ENCODE data around the gene ASS1. TPM values are rescaled to one million over a fixed set of nuclear protein-coding genes. Genes with fewer than 3 reads are reported as not detected.

The ASS1 gene
- total and polyA plus RNA-seq, 2 donors (not counting 1 experiment from before 2014, with no cell fraction given) = 0.30 to 0.44 TPM

DNA sequence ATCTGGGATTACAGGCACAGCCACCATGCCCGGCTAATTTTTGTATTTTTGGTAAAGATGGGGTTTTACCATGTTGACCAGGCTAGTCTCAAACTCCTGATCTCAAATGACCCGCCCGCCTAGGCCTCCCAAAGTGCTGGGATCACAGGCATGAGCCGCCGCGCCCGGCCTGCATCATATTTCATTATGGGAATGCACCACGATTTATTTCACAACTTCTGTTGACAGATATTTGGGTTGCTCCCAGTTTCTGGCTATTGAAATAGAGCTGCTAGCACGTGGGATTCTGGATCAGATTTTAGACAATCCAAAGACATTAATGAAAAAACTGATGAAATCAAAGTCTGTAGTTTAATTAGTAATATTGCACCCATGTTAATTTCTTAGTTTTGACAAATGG lies 86.2 kb downstream of the ASS1 start:
- peaks cover 0 to 6% (median 2%) of the 10 kb centered on the region in 4 experiments for H3K27me3 ChIP-seq (replicated peaks in 1 of 4; ENCODE audit: control extremely low read depth in 1 of 4, control insufficient read depth in 3 of 4, insufficient read depth in 4 of 4, low read length in 3 of 4)
- H3K4me1 ChIP-seq (ENCODE audit: control insufficient read depth in 2 of 2, insufficient read depth in 2 of 2, low read length in 2 of 2) = no peaks in the 10 kb centered on the region
- no peaks in the 10 kb centered on the region for H3K36me3 ChIP-seq (replicated peaks in 1 of 2; ENCODE audit: control extremely low read depth in 1 of 2, control insufficient read depth in 1 of 2, extremely low read depth in 1 of 2, insufficient read depth in 2 of 2, low read length in 1 of 2)
- ChIA-PET POLR2A (no interaction called here), CTCF (no interaction called here)
- Mint-ChIP-seq H3K4me3 (no peak overlapping the region), H3K27ac (no peak overlapping the region), H3K27me3 (peaks cover 23% of the 10 kb centered on the region), H3K4me1 (peaks cover 3% of the 10 kb centered on the region), H3K9me3 (ENCODE audit: insufficient read depth) (no peaks in the 10 kb centered on the region)
- DNase-seq (no peak), ATAC-seq (ENCODE audit: low read depth) (no peak)
- no peak overlapping the region for H3K4me3 ChIP-seq (ENCODE audit: control extremely low read depth in 1 of 5, extremely low read depth in 1 of 5, insufficient read depth in 1 of 5, low read depth in 2 of 5, low read length in 4 of 5)
- no peak overlapping the region for H3K27ac ChIP-seq (ENCODE audit: low read length in 2 of 2)
- no peak overlapping the region for H2AFZ ChIP-seq (ENCODE audit: insufficient read depth, low read depth, low read length, poor library complexity, severe bottlenecking)
- no peaks in the 10 kb centered on the region for H4K20me1 ChIP-seq (ENCODE audit: control insufficient read depth, insufficient read depth, low read length, poor library complexity, severe bottlenecking)
- WGBS (ENCODE audit: insufficient coverage) = 100% methylated on average over 6 of the region's 9 CpGs
- H3K9ac ChIP-seq (ENCODE audit: low read length) = no peak overlapping the region
- H3K9me3 ChIP-seq (ENCODE audit: control extremely low read depth in 1 of 3, control insufficient read depth in 2 of 3, insufficient read depth in 1 of 3, low read length in 2 of 3) = peaks cover 0 to 4% (median 0%) of the 10 kb centered on the region in 3 donors
- intact Hi-C loops (cut with micrococcal nuclease) = no loop called here
- TF ChIP-seq, protein P1, sequence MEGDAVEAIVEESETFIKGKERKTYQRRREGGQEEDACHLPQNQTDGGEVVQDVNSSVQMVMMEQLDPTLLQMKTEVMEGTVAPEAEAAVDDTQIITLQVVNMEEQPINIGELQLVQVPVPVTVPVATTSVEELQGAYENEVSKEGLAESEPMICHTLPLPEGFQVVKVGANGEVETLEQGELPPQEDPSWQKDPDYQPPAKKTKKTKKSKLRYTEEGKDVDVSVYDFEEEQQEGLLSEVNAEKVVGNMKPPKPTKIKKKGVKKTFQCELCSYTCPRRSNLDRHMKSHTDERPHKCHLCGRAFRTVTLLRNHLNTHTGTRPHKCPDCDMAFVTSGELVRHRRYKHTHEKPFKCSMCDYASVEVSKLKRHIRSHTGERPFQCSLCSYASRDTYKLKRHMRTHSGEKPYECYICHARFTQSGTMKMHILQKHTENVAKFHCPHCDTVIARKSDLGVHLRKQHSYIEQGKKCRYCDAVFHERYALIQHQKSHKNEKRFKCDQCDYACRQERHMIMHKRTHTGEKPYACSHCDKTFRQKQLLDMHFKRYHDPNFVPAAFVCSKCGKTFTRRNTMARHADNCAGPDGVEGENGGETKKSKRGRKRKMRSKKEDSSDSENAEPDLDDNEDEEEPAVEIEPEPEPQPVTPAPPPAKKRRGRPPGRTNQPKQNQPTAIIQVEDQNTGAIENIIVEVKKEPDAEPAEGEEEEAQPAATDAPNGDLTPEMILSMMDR (IDR thresholded peaks at IDR 0.05) = no peak
- no peak for TF ChIP-seq EZH2 (IDR thresholded peaks at IDR 0.05; ENCODE audit: borderline replicate concordance, insufficient read depth, low read depth, low read length, poor library complexity, severe bottlenecking)
- no peaks in the 10 kb centered on the region for H3K79me2 ChIP-seq (ENCODE audit: control insufficient read depth, insufficient read depth, low read length)
- no peak overlapping the region for H3K4me2 ChIP-seq (replicated peaks; ENCODE audit: low read depth, low read length, poor library complexity, severe bottlenecking)

DNA sequence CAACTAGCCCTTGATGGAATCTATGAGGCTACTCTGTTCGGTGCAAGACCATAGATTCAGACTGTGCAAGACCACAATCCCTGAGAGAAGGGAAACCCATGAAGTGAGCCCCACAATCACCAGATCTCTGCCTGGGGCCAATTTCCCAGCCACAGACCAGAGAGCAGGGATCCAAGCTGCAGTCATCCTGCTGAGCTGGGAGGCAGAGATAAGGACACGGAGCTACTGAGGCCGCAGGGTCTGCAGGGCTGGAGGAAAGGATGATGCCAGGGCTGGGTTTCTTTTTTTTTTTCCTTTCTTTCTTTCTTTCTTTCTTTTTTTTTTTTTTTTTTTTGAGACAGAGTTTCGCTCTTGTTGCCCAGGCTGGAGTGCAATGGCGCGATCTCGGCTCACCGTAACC lies 86.9 kb downstream of the ASS1 start:
- ChIA-PET CTCF (no interaction called here), POLR2A (no interaction called here)
- H3K4me3 ChIP-seq (ENCODE audit: control extremely low read depth in 1 of 5, extremely low read depth in 1 of 5, insufficient read depth in 1 of 5, low read depth in 2 of 5, low read length in 4 of 5) = no peak overlapping the region
- no peak overlapping the region for H3K9ac ChIP-seq (ENCODE audit: low read length)
- H4K20me1 ChIP-seq (ENCODE audit: control insufficient read depth, insufficient read depth, low read length, poor library complexity, severe bottlenecking) = no peaks in the 10 kb centered on the region
- no peak overlapping the region for H2AFZ ChIP-seq (ENCODE audit: insufficient read depth, low read depth, low read length, poor library complexity, severe bottlenecking)
- Mint-ChIP-seq H3K27me3 (peaks cover 27% of the 10 kb centered on the region), H3K4me3 (no peak overlapping the region), H3K27ac (no peak overlapping the region), H3K9me3 (ENCODE audit: insufficient read depth) (no peaks in the 10 kb centered on the region), H3K4me1 (peaks cover 3% of the 10 kb centered on the region)
- H3K79me2 ChIP-seq (ENCODE audit: control insufficient read depth, insufficient read depth, low read length) = no peaks in the 10 kb centered on the region
- intact Hi-C loops (cut with micrococcal nuclease) = no loop called here
- 100% methylated on average over 5 of the region's 8 CpGs for WGBS (ENCODE audit: insufficient coverage)
- no peak for ATAC-seq (ENCODE audit: low read depth)
- TF ChIP-seq, protein P1 (IDR thresholded peaks at IDR 0.05) = no peak
- no peak for TF ChIP-seq EZH2 (IDR thresholded peaks at IDR 0.05; ENCODE audit: borderline replicate concordance, insufficient read depth, low read depth, low read length, poor library complexity, severe bottlenecking)
- DNase-seq = no peak
- H3K27ac ChIP-seq (ENCODE audit: low read length in 2 of 2) = no peak overlapping the region
- H3K27me3 ChIP-seq (replicated peaks in 1 of 4; ENCODE audit: control extremely low read depth in 1 of 4, control insufficient read depth in 3 of 4, insufficient read depth in 4 of 4, low read length in 3 of 4) = peaks cover 0 to 13% (median 4%) of the 10 kb centered on the region in 4 experiments
- H3K36me3 ChIP-seq (replicated peaks in 1 of 2; ENCODE audit: control extremely low read depth in 1 of 2, control insufficient read depth in 1 of 2, extremely low read depth in 1 of 2, insufficient read depth in 2 of 2, low read length in 1 of 2) = no peaks in the 10 kb centered on the region
- no peaks in the 10 kb centered on the region for H3K4me1 ChIP-seq (ENCODE audit: control insufficient read depth in 2 of 2, insufficient read depth in 2 of 2, low read length in 2 of 2)
- H3K4me2 ChIP-seq (replicated peaks; ENCODE audit: low read depth, low read length, poor library complexity, severe bottlenecking) = no peak overlapping the region
- peaks cover 0 to under 1% (median 0%) of the 10 kb centered on the region in 3 donors for H3K9me3 ChIP-seq (ENCODE audit: control extremely low read depth in 1 of 3, control insufficient read depth in 2 of 3, insufficient read depth in 1 of 3, low read length in 2 of 3)
